ENCODE results near the gene SMCHD1. TPM values are rescaled to one million over a fixed set of nuclear protein-coding genes. Genes with fewer than 3 reads are reported as not detected.
"Not testable (repeated sequence)": the region's sequence is repeated elsewhere in the genome, so short reads cannot be mapped to it uniquely, and the experiment has no call there.

The SMCHD1 gene
- total RNA-seq, 1 donor: 957 TPM

DNA sequence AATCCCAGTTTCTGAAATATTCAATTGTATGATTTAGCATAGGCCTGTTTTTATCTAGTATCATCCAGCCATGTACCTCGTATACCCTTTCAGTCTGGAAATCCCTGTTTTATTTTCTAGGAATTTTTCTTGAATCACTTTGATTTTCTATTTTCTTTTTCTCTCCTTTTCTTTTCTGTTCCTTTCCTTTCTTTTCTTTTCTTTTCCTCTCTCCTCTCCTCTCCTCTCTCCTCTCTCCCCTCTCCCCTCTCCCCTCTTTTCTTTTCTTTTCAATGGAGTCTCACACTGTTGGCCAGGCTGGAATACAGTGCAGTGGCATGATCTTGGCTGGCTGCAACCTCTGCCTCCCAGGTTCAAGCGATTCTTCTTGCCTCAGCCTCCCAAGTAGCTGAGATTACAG, 63.5 kb downstream of the SMCHD1 start:
- no peaks in the 10 kb centered on the region for H3K4me1 ChIP-seq (ENCODE audit: insufficient read depth, low read length)
- H3K4me3 ChIP-seq (ENCODE audit: low read length): no peak overlapping the region
- no peaks in the 10 kb centered on the region for H3K27me3 ChIP-seq (ENCODE audit: insufficient read depth, low read length)
- H3K9me3 ChIP-seq (ENCODE audit: low read depth, low read length): no peaks in the 10 kb centered on the region

DNA sequence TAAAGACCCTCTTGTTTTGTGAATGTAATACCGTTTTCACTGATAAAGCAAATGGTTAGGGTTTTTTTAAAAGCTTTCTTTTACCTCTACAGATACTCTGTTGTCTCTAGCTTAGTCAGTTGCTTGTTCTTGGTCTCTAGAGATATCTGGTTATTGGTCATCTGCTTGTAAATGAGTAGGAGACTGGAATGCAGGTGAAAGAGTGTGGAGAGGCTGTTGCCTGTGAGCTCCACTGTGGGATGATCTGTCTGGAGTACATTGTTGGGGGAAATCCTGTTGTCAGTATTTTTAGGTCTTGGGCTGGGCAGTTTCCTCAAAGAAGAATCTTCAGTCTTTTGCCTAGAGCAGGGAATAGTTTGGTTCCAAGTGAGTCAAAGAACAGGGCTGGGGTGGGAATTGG, 67.7 kb downstream of the SMCHD1 start:
- Histone ChIP-seq H3K9me3 (ENCODE audit: low read depth, low read length) (no peaks in the 10 kb centered on the region), H3K27me3 (ENCODE audit: insufficient read depth, low read length) (no peaks in the 10 kb centered on the region), H3K4me3 (ENCODE audit: low read length) (no peak overlapping the region), H3K4me1 (ENCODE audit: insufficient read depth, low read length) (no peaks in the 10 kb centered on the region)

DNA sequence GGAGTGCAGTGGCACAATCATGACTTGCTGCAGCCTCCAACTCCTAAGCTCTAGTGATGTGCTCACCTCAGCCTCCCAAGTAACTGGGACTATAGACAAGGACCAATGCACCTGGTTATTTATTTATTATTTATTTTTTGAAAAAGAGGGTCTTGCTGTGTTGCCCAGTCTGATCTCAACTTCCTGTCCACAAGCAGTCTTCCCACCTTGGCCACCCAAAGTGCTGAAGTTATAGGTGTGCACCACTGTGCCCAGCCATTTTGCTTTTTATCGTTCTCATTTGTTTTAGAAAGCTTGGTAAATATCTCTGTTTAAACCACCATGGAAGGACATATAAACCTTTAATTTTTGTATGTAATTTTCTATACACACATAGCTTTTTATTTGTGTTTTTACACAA, 74.2 kb downstream of the SMCHD1 start:
- Histone ChIP-seq H3K27me3 (ENCODE audit: insufficient read depth, low read length) (no peaks in the 10 kb centered on the region), H3K4me3 (ENCODE audit: low read length) (no peak overlapping the region), H3K9me3 (ENCODE audit: low read depth, low read length) (no peaks in the 10 kb centered on the region), H3K4me1 (ENCODE audit: insufficient read depth, low read length) (no peaks in the 10 kb centered on the region)

DNA sequence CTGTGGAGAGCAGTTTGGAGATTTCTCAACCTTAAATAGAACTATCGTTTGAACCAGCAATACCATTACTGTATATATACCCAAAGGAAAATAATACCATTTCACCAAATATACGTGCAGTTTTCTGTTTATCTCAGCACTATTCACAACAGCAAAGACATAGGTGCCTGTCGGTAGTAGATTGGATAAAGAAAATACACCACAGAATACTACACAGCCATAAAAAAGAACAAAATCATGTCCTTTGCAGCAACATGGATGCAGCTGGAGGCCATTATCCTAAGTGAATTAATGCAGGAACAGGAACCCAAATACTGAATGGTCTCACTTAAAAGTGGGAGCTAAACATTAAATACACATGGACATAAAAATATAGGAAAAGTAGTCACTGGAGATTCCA, 81.3 kb downstream of the SMCHD1 start:
- no peak overlapping the region for H3K4me3 ChIP-seq (ENCODE audit: low read length)
- H3K4me1 ChIP-seq (ENCODE audit: insufficient read depth, low read length): no peaks in the 10 kb centered on the region
- H3K9me3 ChIP-seq (ENCODE audit: low read depth, low read length): no peaks in the 10 kb centered on the region
- H3K27me3 ChIP-seq (ENCODE audit: insufficient read depth, low read length): no peaks in the 10 kb centered on the region

DNA sequence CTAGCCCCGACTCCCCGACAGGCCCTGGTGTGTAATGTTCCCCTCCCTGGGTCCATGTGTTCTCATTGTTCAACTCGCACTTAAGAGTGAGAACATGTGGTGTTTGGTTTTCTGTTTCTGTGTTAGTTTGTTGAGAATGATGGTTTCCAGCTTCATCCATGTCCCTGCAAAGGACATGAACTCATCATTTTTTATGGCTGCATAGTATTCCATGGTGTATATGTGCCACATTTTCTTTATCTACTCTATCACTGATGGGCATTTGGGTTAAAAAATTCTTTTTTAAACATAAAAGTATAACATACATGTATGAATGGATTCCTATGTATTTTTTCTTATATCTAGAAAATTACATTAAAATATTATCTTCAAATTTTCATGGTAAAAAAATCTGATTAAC, 84.6 kb downstream of the SMCHD1 start:
- H3K4me3 ChIP-seq (ENCODE audit: low read length); H3K9me3 ChIP-seq (ENCODE audit: low read depth, low read length); H3K4me1 ChIP-seq (ENCODE audit: insufficient read depth, low read length); H3K27me3 ChIP-seq (ENCODE audit: insufficient read depth, low read length): not testable (repeated sequence)

DNA sequence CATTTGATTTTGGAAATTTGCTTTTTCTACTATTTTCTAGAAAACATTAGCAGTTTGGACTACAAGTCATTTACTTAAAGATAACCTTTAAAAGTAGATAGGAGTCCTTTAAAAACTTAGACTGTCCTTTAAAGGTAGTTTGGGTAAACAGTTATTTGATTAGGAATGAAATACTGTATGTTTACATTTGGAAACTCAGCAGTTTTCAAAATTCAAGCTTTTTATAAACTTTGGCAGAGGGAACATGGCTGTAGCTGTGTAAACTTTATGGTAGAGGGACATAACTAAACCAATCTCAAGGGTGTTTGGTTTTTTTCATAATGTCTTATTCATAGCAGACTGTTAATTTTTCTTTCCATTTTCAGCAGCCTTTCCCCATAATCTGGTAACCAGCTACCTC, 90.7 kb downstream of the SMCHD1 start:
- Histone ChIP-seq H3K27me3 (ENCODE audit: insufficient read depth, low read length) (no peaks in the 10 kb centered on the region), H3K4me3 (ENCODE audit: low read length) (no peak overlapping the region), H3K9me3 (ENCODE audit: low read depth, low read length) (no peaks in the 10 kb centered on the region), H3K4me1 (ENCODE audit: insufficient read depth, low read length) (no peaks in the 10 kb centered on the region)

DNA sequence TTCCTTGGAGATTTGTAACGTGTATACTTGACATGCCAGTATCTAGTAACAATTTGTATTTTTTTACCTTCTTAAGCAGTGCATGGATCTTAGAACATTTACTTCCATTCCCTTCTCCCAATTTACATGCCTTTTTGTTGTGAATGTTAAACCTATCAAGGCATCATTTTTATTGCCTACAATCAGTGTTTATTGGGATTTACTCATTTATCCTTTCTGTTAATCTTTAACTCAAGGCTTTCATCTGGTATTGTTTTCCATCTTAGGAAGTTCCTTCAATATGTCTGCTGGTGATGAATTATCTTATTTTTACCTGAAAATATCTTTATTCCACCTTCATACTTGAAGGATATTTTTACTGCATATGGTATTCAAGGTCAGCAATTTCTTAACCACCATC, 102.8 kb downstream of the SMCHD1 start:
- H3K9me3 ChIP-seq (ENCODE audit: low read depth, low read length): no peaks in the 10 kb centered on the region
- H3K27me3 ChIP-seq (ENCODE audit: insufficient read depth, low read length): no peaks in the 10 kb centered on the region
- H3K4me3 ChIP-seq (ENCODE audit: low read length): no peak overlapping the region
- no peaks in the 10 kb centered on the region for H3K4me1 ChIP-seq (ENCODE audit: insufficient read depth, low read length)

DNA sequence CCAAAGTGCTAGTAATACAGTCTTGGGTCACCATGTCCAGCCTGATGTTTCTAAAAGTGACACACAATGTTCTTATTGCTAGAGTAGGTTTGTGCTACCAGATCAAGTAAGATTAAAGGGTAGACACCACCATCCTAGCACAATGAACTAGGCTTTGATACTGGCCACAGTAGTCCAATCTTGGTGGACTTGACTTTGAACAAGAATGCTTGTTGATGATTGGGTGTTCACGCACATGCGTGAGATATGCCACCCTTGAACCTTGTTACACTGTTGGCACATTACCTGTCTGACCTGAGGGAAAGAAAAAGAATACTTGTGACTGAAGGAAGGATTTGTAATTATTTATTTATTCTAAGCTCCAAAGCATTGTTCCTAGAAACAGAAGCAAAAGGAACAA, 119.1 kb downstream of the SMCHD1 start:
- no peaks in the 10 kb centered on the region for H3K4me1 ChIP-seq (ENCODE audit: insufficient read depth, low read length)
- H3K4me3 ChIP-seq (ENCODE audit: low read length): no peak overlapping the region
- no peaks in the 10 kb centered on the region for H3K9me3 ChIP-seq (ENCODE audit: low read depth, low read length)
- H3K27me3 ChIP-seq (ENCODE audit: insufficient read depth, low read length): no peaks in the 10 kb centered on the region

DNA sequence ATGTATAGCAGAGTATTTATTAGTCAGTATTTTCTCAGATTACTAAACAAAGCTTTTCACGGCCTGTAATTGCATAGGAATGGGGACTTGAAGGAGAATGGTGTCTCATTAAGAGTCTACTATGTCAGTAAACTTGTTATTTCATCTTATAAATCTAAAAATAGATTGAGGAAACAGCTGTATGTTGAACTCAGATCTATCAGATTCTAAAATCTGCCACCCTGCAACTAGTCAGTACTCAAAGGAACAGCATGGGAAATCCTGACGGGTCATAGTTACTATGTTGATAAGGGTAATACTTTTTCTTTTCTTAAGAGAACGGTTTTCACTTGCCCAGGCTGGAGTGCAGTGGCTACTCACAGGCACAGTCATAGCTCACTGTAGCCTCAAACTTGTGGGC, 121.1 kb downstream of the SMCHD1 start:
- H3K27me3 ChIP-seq (ENCODE audit: insufficient read depth, low read length): no peaks in the 10 kb centered on the region
- H3K4me3 ChIP-seq (ENCODE audit: low read length): no peak overlapping the region
- no peaks in the 10 kb centered on the region for H3K9me3 ChIP-seq (ENCODE audit: low read depth, low read length)
- H3K4me1 ChIP-seq (ENCODE audit: insufficient read depth, low read length): no peaks in the 10 kb centered on the region

DNA sequence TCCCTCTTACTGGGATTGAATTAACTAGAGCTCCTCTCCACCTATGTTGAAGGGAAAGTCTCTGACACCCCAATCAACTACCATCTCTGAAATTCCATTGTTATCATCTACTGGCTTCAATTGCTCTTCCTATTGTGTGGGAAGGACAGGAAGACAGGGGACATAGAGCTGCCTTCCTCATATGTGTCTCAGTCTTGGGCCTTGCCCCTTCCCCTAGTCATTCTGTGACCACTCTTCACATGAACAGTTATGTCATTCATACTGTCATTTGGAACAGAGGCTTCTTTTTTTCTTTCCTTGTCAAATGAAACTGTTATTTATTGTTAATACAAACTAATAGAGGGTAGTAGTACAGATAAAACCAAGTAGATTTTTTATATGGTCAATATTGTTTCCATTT, 121.7 kb downstream of the SMCHD1 start:
- Histone ChIP-seq H3K4me1 (ENCODE audit: insufficient read depth, low read length) (no peaks in the 10 kb centered on the region), H3K9me3 (ENCODE audit: low read depth, low read length) (no peaks in the 10 kb centered on the region), H3K27me3 (ENCODE audit: insufficient read depth, low read length) (no peaks in the 10 kb centered on the region), H3K4me3 (ENCODE audit: low read length) (no peak overlapping the region)

DNA sequence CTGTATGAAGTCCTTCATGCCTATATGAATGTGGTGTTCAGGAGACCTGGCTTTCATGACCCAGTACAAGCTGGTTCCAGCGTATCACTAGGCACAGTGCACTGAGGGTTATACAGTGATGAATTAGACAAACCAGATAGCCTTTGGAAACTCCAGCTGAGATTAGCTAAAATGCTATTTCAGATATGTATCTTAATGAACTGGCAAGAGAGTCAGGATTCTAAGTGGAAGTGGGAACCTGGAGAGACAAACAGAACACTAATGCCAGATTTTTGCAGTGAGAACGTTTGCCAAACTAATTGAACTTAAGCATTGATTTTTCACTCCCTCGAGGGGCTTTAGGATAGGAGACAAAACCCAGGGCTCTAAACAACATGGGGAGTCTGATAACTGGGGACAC, 125.2 kb downstream of the SMCHD1 start:
- Histone ChIP-seq H3K4me1 (ENCODE audit: insufficient read depth, low read length) (no peaks in the 10 kb centered on the region), H3K4me3 (ENCODE audit: low read length) (no peak overlapping the region), H3K9me3 (ENCODE audit: low read depth, low read length) (no peaks in the 10 kb centered on the region), H3K27me3 (ENCODE audit: insufficient read depth, low read length) (no peaks in the 10 kb centered on the region)

DNA sequence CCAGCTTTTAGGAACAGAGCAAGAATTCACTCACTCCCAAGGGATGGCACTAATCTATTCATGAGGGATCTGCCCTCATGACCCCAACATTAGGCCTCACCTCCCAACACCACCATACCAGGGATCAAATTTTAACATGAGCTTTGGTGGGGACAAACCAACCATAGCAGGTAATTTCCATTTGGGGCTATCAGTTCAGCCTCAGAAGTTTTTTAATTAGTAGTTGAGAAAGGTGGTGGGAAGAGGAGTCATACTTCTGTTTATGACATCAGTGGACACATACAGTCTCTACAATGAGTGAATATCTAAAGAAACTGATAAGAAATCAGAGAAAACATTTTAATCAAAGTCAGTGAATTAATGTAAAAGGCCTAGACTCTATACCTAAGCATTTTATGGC, 131.7 kb downstream of the SMCHD1 start:
- H3K4me1 ChIP-seq (ENCODE audit: insufficient read depth, low read length): no peaks in the 10 kb centered on the region
- no peak overlapping the region for H3K4me3 ChIP-seq (ENCODE audit: low read length)
- H3K27me3 ChIP-seq (ENCODE audit: insufficient read depth, low read length): no peaks in the 10 kb centered on the region
- no peaks in the 10 kb centered on the region for H3K9me3 ChIP-seq (ENCODE audit: low read depth, low read length)

DNA sequence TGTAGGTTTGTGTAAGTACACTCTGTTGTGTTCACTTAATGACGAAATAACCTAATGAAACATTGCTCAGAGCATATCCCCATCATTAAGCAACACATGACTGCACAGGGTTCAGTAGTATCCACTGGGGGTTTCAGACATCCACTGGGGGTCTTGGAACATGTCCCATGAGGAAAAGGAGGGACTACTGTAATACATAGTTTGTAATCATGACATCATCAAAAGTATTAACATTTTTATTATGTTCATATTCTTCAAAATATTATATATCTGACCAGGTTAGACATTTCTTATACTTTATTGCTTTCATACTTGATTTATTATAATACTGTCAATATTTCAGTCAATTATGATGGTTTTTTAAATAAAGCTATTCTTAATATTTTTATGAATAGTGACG, 136.9 kb downstream of the SMCHD1 start:
- Histone ChIP-seq H3K9me3 (ENCODE audit: low read depth, low read length) (no peaks in the 10 kb centered on the region), H3K4me3 (ENCODE audit: low read length) (no peak overlapping the region), H3K4me1 (ENCODE audit: insufficient read depth, low read length) (no peaks in the 10 kb centered on the region), H3K27me3 (ENCODE audit: insufficient read depth, low read length) (no peaks in the 10 kb centered on the region)

DNA sequence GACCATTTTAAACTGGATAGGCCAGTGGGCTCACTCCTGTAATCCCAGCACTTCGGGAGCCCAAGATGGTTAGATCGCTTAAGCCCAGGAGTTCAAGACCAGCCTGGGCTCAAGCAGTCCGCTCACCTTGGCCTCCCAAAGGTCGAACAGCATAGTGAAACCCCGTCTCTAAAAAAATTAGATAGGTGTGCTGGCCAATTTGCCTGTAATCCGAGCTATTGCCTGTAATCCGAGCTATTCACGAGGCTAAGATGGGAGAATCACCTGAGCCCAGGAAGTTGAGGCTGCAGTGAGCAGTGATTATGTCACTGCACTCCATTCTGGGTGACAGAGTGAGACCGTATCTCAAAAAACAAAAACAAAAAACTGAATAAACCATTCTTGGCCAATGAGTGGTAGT, 138.6 kb downstream of the SMCHD1 start:
- Histone ChIP-seq H3K4me3 (ENCODE audit: low read length) (no peak overlapping the region), H3K27me3 (ENCODE audit: insufficient read depth, low read length) (no peaks in the 10 kb centered on the region), H3K9me3 (ENCODE audit: low read depth, low read length) (no peaks in the 10 kb centered on the region), H3K4me1 (ENCODE audit: insufficient read depth, low read length) (no peaks in the 10 kb centered on the region)

DNA sequence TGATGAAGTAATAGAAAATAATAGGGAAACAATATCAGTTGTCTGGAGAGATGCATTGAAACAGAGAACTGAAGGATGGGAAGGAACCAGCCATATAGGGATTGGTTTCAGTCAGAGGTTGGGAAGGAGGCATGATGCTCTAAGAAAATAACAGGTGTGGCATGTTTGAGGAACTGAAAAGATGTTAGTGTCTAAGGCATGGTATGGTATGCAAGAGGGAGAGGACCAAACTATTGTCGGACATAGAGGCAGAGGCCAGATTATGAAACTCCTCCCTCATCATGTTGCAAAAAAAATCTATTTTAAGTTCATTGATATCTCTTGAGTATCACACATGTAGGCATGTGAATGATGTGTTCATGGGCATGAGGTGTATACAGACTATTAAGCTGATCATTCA, 142.4 kb downstream of the SMCHD1 start:
- H3K9me3 ChIP-seq (ENCODE audit: low read depth, low read length): no peaks in the 10 kb centered on the region
- no peak overlapping the region for H3K4me3 ChIP-seq (ENCODE audit: low read length)
- no peaks in the 10 kb centered on the region for H3K27me3 ChIP-seq (ENCODE audit: insufficient read depth, low read length)
- H3K4me1 ChIP-seq (ENCODE audit: insufficient read depth, low read length): no peaks in the 10 kb centered on the region

DNA sequence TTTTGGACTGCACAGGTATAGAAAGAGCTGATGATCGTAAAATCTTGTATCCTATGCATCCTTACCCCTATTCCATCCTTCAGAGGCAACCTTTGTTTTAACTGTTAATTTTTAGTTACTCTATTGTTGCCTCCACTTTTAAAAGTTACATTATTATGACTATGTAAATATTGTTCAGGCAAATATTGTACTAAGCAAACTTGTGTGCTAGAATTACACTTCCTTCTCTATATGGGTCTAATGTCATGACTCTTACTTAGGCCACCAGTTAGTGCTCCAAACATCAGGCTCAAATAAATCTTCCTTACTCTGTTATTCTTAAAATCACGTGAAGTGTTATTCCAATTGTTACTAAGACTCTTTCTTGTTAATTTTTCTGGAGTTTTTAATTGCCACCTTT, 143.8 kb downstream of the SMCHD1 start:
- Histone ChIP-seq H3K4me1 (ENCODE audit: insufficient read depth, low read length) (no peaks in the 10 kb centered on the region), H3K27me3 (ENCODE audit: insufficient read depth, low read length) (no peaks in the 10 kb centered on the region), H3K9me3 (ENCODE audit: low read depth, low read length) (no peaks in the 10 kb centered on the region), H3K4me3 (ENCODE audit: low read length) (no peak overlapping the region)

All from mononuclear cell (primary cell).